Measurements from ENCODE around the gene CELF1. TPM values are rescaled to one million over a fixed set of nuclear protein-coding genes. Genes with fewer than 3 reads are reported as not detected.

The CELF1 gene
- total RNA-seq, 1 donor from 2014 or later: 180 TPM

DNA sequence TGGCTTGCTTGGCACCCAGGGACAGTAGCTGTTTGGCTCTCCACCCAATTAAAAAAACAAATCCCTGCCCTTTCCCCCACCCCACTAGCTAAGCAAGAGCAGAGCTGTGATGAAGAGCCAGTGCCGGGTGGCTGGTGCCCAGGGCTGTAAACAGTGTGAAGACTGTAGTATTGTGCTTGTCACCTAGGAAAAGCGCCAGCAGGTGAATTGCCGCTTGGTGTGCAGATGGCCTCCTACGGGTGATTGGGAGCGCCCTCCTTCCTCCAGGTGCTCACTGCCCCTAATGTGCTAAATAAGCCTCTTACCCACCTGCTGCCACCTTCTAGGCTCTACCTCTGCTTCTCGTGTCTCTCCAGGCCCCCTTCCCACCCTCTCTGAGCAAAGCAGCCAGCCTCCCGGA is 85.6 kb downstream of the CELF1 start:
- peaks cover 16% of the 10 kb centered on the region for H3K36me3 Mint-ChIP-seq (ENCODE audit: low read depth)
- no peak overlapping the region for H3K27ac Mint-ChIP-seq (ENCODE audit: unreplicated experiment)
- TF ChIP-seq, protein P1, sequence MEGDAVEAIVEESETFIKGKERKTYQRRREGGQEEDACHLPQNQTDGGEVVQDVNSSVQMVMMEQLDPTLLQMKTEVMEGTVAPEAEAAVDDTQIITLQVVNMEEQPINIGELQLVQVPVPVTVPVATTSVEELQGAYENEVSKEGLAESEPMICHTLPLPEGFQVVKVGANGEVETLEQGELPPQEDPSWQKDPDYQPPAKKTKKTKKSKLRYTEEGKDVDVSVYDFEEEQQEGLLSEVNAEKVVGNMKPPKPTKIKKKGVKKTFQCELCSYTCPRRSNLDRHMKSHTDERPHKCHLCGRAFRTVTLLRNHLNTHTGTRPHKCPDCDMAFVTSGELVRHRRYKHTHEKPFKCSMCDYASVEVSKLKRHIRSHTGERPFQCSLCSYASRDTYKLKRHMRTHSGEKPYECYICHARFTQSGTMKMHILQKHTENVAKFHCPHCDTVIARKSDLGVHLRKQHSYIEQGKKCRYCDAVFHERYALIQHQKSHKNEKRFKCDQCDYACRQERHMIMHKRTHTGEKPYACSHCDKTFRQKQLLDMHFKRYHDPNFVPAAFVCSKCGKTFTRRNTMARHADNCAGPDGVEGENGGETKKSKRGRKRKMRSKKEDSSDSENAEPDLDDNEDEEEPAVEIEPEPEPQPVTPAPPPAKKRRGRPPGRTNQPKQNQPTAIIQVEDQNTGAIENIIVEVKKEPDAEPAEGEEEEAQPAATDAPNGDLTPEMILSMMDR (conservative IDR thresholded peaks at IDR 0.05): no peak
- H3K9me3 Mint-ChIP-seq: no peaks in the 10 kb centered on the region
- H3K27me3 Mint-ChIP-seq (ENCODE audit: low read depth): no peaks in the 10 kb centered on the region
- no peak for DNase-seq (ENCODE audit: low read depth, low spot score)
- peaks cover 36% of the 10 kb centered on the region for H3K4me1 Mint-ChIP-seq
- H3K4me3 Mint-ChIP-seq: no peak overlapping the region

DNA sequence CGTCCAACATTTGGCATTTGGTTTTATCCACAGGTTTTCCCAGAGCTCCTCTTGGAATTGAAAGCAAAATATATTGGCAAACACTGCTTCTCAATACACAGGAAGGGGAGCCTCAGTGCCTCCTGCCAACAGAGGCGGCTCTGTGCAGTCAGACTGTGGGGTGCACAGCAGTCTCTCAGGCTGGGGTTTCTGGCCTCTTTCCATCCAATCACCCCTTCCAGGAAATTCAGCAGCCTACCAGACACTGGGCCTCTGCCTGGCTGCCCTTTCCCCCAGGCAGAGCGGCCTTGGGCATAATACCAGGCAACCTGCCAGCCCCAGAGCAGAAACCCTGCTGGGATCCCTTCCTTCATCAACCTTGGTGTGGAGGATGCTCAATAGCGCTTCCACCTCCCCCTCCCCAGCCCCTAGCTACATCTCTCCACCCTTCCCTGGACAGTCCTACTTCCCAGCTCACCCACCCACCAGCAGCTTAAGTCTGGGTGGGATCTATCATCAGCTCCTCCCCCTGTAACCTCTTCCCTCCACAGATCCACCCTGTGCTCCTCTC is 86.2 kb downstream of the CELF1 start:
- H3K4me3 Mint-ChIP-seq: no peak overlapping the region
- peak overlapping the region; percentile 57 for H3K27ac Mint-ChIP-seq (ENCODE audit: unreplicated experiment)
- TF ChIP-seq, protein P1 (conservative IDR thresholded peaks at IDR 0.05): no peak
- H3K4me1 Mint-ChIP-seq: peaks cover 36% of the 10 kb centered on the region
- H3K36me3 Mint-ChIP-seq (ENCODE audit: low read depth): peaks cover 16% of the 10 kb centered on the region
- H3K9me3 Mint-ChIP-seq: no peaks in the 10 kb centered on the region
- no peak for DNase-seq (ENCODE audit: low read depth, low spot score)
- H3K27me3 Mint-ChIP-seq (ENCODE audit: low read depth): no peaks in the 10 kb centered on the region

DNA sequence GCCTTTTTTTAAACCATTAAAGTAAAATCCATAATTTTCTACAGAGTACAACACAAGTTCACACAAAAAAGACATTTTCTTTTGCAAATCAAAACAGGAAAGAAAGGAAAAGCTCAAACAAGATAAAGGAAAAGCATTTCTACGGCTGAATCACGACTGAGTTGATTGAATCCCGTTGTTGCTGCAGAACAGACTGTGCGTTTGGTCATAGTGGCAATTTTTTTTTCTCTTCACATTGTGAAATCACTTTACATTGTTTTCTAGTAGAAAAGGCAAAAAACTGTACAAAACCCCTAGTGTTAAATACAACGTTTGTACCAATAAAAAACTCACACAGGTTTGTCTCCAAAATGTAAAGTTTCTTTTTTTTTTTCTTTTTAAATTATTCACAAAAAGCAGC is 86.7 kb downstream of the CELF1 start:
- TF ChIP-seq, protein P1 (conservative IDR thresholded peaks at IDR 0.05): no peak
- no peaks in the 10 kb centered on the region for H3K27me3 Mint-ChIP-seq (ENCODE audit: low read depth)
- H3K4me1 Mint-ChIP-seq: peaks cover 36% of the 10 kb centered on the region
- H3K9me3 Mint-ChIP-seq: no peaks in the 10 kb centered on the region
- no peak overlapping the region for H3K4me3 Mint-ChIP-seq
- H3K36me3 Mint-ChIP-seq (ENCODE audit: low read depth): peaks cover 14% of the 10 kb centered on the region
- no peak for DNase-seq (ENCODE audit: low read depth, low spot score)
- no peak overlapping the region for H3K27ac Mint-ChIP-seq (ENCODE audit: unreplicated experiment)

DNA sequence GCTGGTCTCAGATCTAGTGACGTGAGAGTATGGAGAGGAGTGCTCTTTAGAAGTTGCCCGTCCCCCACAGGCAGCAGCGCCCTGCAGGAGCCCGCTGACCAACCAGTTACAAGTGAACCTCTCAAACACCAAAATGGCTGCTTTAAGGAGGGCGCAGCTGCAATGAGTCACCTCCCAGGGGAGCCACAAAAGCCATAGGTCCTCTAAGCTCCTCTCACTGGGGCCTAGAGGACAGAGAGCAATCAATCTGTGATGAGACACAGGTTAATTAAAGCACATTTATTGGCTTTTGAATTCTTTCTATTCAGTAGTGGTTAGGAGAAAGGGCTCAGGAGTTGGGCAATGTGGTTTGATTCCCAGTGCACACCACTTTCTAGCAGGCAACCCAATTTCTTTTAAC is 88.4 kb downstream of the CELF1 start:
- Mint-ChIP-seq H3K27me3 (ENCODE audit: low read depth) (no peaks in the 10 kb centered on the region), H3K36me3 (ENCODE audit: low read depth) (peaks cover 8% of the 10 kb centered on the region), H3K4me3 (no peak overlapping the region), H3K9me3 (no peaks in the 10 kb centered on the region), H3K27ac (ENCODE audit: unreplicated experiment) (no peak overlapping the region), H3K4me1 (peaks cover 32% of the 10 kb centered on the region)
- TF ChIP-seq, protein P1 (conservative IDR thresholded peaks at IDR 0.05): no peak
- no peak for DNase-seq (ENCODE audit: low read depth, low spot score)

DNA sequence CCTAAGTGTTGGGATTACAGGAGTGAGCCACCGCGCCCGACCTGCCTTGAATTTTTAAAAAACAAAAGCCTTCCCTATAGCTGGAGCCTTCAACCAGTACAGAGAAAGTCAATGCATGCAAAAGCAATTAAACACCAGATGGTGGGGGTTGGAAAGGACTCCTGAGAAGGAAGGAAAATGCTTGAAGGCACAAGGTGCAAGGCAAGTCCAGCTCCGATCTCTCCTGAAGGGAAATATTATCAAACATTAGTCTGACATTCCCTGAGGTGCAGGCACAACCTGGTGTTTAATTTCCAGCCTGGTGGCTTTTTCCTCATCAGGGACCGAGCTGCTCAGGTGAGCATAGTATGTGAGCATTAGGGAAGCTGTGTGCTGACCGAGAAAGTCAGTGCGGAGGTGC is 91.1 kb downstream of the CELF1 start:
- H3K27ac Mint-ChIP-seq (ENCODE audit: unreplicated experiment): no peak overlapping the region
- H3K9me3 Mint-ChIP-seq: no peaks in the 10 kb centered on the region
- TF ChIP-seq, protein P1 (conservative IDR thresholded peaks at IDR 0.05): no peak
- no peaks in the 10 kb centered on the region for H3K27me3 Mint-ChIP-seq (ENCODE audit: low read depth)
- no peak overlapping the region for H3K4me3 Mint-ChIP-seq
- H3K4me1 Mint-ChIP-seq: peaks cover 7% of the 10 kb centered on the region
- H3K36me3 Mint-ChIP-seq (ENCODE audit: low read depth): peaks cover 3% of the 10 kb centered on the region
- no peak for DNase-seq (ENCODE audit: low read depth, low spot score)
